Measurements from ENCODE around the gene PIGB. TPM values are rescaled to one million over a fixed set of nuclear protein-coding genes. Genes with fewer than 3 reads are reported as not detected.
A peak's percentile ranks its signal among the peaks of the same experiment; 100 is the strongest.
"Not testable (repeated sequence)": the region's sequence is repeated elsewhere in the genome, so short reads cannot be mapped to it uniquely, and the experiment has no call there.

The PIGB gene
- total RNA-seq, 6 experiments from 2014 or later, result 13.2 to 21.0 (median 17.4) TPM

DNA sequence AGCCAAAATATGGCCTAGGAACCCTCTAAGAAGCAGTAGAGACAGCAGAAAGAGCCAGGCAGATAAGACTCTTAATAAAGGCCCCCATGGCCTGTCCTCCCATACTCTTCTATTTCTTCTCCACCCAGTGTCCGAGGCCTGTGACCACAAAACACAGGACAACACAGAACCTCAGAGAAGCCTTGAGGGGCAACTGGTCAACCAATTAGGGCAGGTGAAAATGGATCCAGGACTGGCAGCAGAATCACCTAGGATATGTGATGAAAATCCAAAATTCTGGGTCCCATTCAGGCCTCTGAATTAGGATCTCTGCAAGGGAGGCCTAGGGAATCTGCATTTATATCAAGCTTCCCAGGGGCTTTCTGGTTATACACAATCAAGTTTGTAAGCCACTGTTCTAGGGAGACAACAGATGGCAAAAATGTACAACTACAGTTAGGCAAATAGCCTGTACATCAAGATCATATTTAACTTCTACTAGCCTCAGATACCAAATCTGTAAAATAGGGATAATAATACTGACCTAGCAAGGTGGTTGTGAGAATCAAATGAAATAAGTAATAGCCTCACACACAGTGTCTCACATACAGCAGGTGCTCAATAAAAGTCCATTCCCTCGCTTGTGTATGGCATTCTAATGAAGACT is 39.8 kb upstream of the PIGB start:
- H3K4me1 Mint-ChIP-seq (ENCODE audit: low read depth), result peaks cover 51% of the 10 kb centered on the region
- H3K27ac Mint-ChIP-seq, result peak overlapping the region; percentile 86
- H3K4me3 Mint-ChIP-seq, result no peak overlapping the region
- DNase-seq, result no peak
- H3K27me3 Mint-ChIP-seq (ENCODE audit: insufficient read depth), result peaks cover 5% of the 10 kb centered on the region; the same call in 1 of the 2 replicates
- TF ChIP-seq, protein P1, sequence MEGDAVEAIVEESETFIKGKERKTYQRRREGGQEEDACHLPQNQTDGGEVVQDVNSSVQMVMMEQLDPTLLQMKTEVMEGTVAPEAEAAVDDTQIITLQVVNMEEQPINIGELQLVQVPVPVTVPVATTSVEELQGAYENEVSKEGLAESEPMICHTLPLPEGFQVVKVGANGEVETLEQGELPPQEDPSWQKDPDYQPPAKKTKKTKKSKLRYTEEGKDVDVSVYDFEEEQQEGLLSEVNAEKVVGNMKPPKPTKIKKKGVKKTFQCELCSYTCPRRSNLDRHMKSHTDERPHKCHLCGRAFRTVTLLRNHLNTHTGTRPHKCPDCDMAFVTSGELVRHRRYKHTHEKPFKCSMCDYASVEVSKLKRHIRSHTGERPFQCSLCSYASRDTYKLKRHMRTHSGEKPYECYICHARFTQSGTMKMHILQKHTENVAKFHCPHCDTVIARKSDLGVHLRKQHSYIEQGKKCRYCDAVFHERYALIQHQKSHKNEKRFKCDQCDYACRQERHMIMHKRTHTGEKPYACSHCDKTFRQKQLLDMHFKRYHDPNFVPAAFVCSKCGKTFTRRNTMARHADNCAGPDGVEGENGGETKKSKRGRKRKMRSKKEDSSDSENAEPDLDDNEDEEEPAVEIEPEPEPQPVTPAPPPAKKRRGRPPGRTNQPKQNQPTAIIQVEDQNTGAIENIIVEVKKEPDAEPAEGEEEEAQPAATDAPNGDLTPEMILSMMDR (IDR thresholded peaks at IDR 0.05), result no peak
- no peaks in the 10 kb centered on the region for H3K36me3 Mint-ChIP-seq (ENCODE audit: low read depth)
- H3K9me3 Mint-ChIP-seq, result no peaks in the 10 kb centered on the region

DNA sequence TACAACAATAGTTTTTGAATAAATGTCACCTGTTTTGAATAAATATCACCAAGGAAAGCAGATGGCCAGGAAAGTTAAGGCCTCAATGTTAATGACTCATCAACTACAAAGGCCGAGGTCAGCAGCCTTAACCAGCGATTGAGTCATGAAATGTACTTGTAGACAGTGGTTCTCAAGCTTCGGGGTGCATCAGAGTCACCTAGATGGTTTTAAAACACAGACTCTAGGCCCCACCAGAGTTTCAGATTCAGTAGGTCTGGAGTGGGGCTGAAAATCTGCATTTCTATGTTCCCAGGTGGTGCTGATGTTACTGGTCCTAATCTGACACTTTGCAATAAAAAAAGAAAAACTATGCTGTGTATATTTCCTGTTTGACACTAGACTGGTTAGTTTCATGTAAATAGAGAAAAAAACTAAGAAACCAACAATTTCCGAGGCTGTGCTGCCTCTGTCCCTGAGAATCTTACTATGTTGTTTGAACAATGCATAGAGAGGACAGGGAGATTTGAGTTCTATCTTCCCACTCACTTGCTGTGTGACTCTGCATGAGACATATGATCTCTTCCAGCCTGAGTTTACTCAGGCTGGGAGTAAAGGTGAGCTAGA is 39.2 kb upstream of the PIGB start:
- Mint-ChIP-seq H3K4me1 (ENCODE audit: low read depth) (peaks cover 51% of the 10 kb centered on the region), H3K27me3 (ENCODE audit: insufficient read depth) (peaks cover 5% of the 10 kb centered on the region; the same call in 1 of the 2 replicates), H3K4me3 (peak overlapping the region; percentile 30; the same call in 1 of the 2 replicates), H3K36me3 (ENCODE audit: low read depth) (no peaks in the 10 kb centered on the region), H3K27ac (peak overlapping the region; percentile 86), H3K9me3 (no peaks in the 10 kb centered on the region)
- DNase-seq, result peak; percentile 85
- TF ChIP-seq, protein P1 (IDR thresholded peaks at IDR 0.05), result no peak

DNA sequence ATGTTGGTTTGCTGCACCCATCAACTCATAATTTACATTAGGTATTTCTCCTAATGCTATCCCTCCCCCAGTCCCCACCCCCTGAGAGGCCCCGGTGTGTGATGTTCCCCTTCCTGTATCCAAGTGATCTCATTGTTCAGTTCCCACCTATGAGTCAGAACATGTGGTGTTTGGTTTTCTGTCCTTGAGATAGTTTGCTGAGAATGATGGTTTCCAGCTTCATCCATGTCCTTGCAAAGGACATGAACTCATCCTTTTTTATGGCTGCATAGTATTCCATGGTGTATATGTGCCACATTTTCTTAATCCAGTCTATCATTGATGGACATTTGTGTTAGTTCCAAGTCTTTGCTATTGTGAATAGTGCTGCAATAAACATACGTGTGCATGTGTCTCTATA is 38.4 kb upstream of the PIGB start:
- DNase-seq; H3K27ac Mint-ChIP-seq; H3K27me3 Mint-ChIP-seq (ENCODE audit: insufficient read depth): not testable (repeated sequence)

DNA sequence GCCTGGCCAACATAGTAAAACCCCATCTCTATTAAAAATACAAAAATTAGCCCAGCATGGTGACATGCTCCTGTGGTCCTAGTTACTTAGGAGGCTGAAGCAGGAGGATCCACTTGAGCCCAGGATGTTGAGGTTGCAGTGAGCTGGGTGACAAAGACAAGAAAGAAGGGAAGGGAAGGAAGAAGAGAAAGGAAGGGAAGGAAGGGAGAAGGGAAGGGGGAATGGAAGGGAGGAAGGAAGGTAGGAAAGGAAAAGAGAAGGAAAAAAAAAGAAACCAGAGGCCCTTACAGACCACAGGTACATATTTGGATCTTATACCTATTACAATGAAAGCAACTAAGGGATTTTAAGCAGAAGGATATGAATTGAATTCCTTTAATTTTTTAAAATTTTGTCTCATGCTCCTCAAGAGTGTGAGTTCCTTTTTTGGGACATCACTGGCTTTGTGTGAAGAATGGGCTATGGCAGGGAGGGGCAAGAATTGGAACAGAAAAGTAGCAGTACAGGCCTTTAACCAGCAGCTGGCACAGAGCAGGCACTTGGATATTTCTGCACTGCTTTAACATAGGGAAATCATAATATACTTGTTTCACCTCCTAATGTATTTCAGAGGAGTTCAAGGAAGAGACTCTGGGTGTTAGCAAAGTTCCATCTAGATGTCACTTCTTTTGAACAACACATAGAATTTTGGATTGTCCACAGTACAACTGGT is 37.3 kb upstream of the PIGB start:
- peaks cover 6% of the 10 kb centered on the region; the same call in 1 of the 2 replicates for H3K36me3 Mint-ChIP-seq (ENCODE audit: low read depth)
- DNase-seq, result no peak
- TF ChIP-seq, protein P1 (IDR thresholded peaks at IDR 0.05), result peak; percentile 23; the same call in 1 of the 2 replicates
- H3K27me3 Mint-ChIP-seq (ENCODE audit: insufficient read depth), result peaks cover 5% of the 10 kb centered on the region; the same call in 1 of the 2 replicates
- H3K4me1 Mint-ChIP-seq (ENCODE audit: low read depth), result peaks cover 51% of the 10 kb centered on the region
- H3K9me3 Mint-ChIP-seq, result no peaks in the 10 kb centered on the region
- H3K4me3 Mint-ChIP-seq, result peak overlapping the region; percentile 32; the same call in 1 of the 2 replicates
- peak overlapping the region; percentile 46; the same call in 1 of the 2 replicates for H3K27ac Mint-ChIP-seq

More for the DNA sequence above, 38.4 kb upstream of the PIGB start:
- not testable (repeated sequence) for H3K9me3 Mint-ChIP-seq; H3K36me3 Mint-ChIP-seq (ENCODE audit: low read depth); H3K4me3 Mint-ChIP-seq
- peaks cover 51% of the 10 kb centered on the region for H3K4me1 Mint-ChIP-seq (ENCODE audit: low read depth)

DNA sequence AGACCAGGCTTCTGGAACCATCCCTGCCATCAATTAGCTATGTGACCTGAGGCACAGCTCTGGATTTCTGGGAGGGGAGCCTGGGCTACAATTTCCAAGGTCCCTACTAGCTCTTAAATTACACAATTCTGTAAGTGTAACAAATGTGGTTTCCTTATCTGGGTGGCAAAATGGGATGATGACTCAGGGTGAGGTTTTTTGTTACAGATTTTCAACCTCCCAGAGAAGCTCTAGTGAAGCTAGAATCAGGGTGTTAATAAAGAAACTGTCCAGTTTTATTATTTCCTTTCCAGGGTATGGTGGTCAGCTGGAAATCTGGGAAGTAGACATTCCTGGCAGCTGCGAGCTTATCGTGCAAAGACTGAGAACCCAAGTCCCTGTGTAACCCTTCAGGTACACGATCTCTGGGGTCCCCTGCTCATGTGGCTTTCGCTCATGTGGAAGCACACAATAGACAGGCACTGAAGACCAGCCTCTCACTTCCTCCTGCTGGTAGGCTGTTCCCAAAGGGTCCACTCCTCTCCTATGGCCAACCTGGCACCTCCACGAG is 36.7 kb upstream of the PIGB start:
- Mint-ChIP-seq H3K4me1 (ENCODE audit: low read depth) (peaks cover 45% of the 10 kb centered on the region), H3K9me3 (no peaks in the 10 kb centered on the region), H3K36me3 (ENCODE audit: low read depth) (peaks cover 6% of the 10 kb centered on the region; the same call in 1 of the 2 replicates), H3K27ac (peak overlapping the region; percentile 46), H3K4me3 (peak overlapping the region; percentile 32), H3K27me3 (ENCODE audit: insufficient read depth) (0 out of 2 replicates have a peak, but pooled peaks cover 2% of the 10 kb centered on the region)
- TF ChIP-seq, protein P1 (IDR thresholded peaks at IDR 0.05), result no peak
- peak; percentile 46 for DNase-seq

All from HFFc6 (cell line).